Endothelial cell of umbilical vein (primary cell): ENCODE results near the gene WDR27. TPM values are rescaled to one million over a fixed set of nuclear protein-coding genes. Genes with fewer than 3 reads are reported as not detected.

Experiments used
- BruUV-seq: library from RNA; stranded (reverse); fragments of 400-500 nt; replicated peaks from 2 replicates; lab custom pipeline; 2021; lab: Mats Ljungman, UMichigan
- CTCF ChIA-PET: fragments of 300-600, 350-600 bp; sonication (Branson Sonifier 250); formaldehyde crosslinking; loops from one replicate; lab custom pipeline; 2021; ENCODE audit warnings: antibody characterized with exemption, inconsistent platforms; lab: Charles Lee
- POLR2A ChIA-PET: fragments of 300-600, 350-600 bp; sonication (Branson Sonifier 250); formaldehyde crosslinking; loops from one replicate; lab custom pipeline; 2021; ENCODE audit warnings: antibody characterized with exemption, inconsistent platforms; lab: Charles Lee
- DNase-seq: peaks from one replicate; pipeline ENCODE4 v3.0.0-alpha.2; 2011; ENCODE audit warnings: low read depth, low spot score
- FAIRE-seq: peaks from 2 replicates; lab custom pipeline; 2011; peaks lifted over from hg19 to GRCh38; lab: Jason Lieb, UNC
- H2AFZ ChIP-seq: 2 replicates; pipeline ENCODE4 v1.6.0; 2012; ENCODE audit warnings: low read depth, low read length, control low read depth, inconsistent platforms
- H3K27ac ChIP-seq: 2 replicates; pipeline ENCODE4 v1.5.1; 2011; ENCODE audit warnings: low read depth, mild to moderate bottlenecking, control low read depth, low read length, moderate library complexity; ENCODE audit not compliant: insufficient read depth
- H3K27me3 ChIP-seq, 2 experiments: 2 replicates each; pipeline versions ENCODE4 v1.6.0 to v1.6.1; 2011; ENCODE audit warnings: low read length in 2 of 2, mixed read lengths in 1 of 2; ENCODE audit not compliant: control insufficient read depth in 2 of 2, insufficient read depth in 2 of 2
- H3K36me3 ChIP-seq, 2 experiments: 2 replicates in 1 of 2; 3 replicates in 1 of 2; pipeline ENCODE4 v1.5.1; 2011; ENCODE audit warnings: low read length in 2 of 2, mild to moderate bottlenecking in 1 of 2, moderate library complexity in 1 of 2; ENCODE audit not compliant: control insufficient read depth in 2 of 2, insufficient read depth in 2 of 2; ENCODE audit errors: extremely low read depth in 1 of 2
- H3K4me1 ChIP-seq: 3 replicates; pipeline ENCODE4 v1.5.1; 2011; ENCODE audit warnings: mild to moderate bottlenecking, low read length; ENCODE audit not compliant: control insufficient read depth, insufficient read depth; ENCODE audit errors: extremely low read depth
- H3K4me2 ChIP-seq: 2 replicates; pipeline ENCODE4 v1.6.1; 2011; ENCODE audit warnings: low read length, control low read depth, mixed read lengths; ENCODE audit not compliant: insufficient read depth
- H3K4me3 ChIP-seq, 3 experiments: fragments of 200-600 bp in 1 of 3; sonication (generic), shearing (Covaris generic) in 1 of 3; replicated peaks in 1 of 3; 2 replicates each; pipeline ENCODE4 v1.5.1; 2011 to 2016; ENCODE audit warnings: control low read depth in 3 of 3, low read length in 3 of 3, mild to moderate bottlenecking in 2 of 3, inconsistent platforms in 1 of 3, low read depth in 1 of 3, moderate library complexity in 1 of 3; ENCODE audit not compliant: insufficient read depth in 1 of 3
- H3K79me2 ChIP-seq: 2 replicates; pipeline ENCODE4 v1.6.0; 2012; ENCODE audit warnings: low read length, inconsistent platforms; ENCODE audit not compliant: control insufficient read depth, insufficient read depth
- H3K9ac ChIP-seq: replicated peaks from 2 replicates; pipeline ENCODE3; 2011; ENCODE audit warnings: low read length, control low read depth; ENCODE audit not compliant: insufficient read depth; ENCODE audit errors: extremely low read depth
- H3K9me1 ChIP-seq: replicated peaks from 3 replicates; pipeline ENCODE4 v1.6.0; 2011; ENCODE audit warnings: mild to moderate bottlenecking, low read length; ENCODE audit not compliant: control insufficient read depth, insufficient read depth; ENCODE audit errors: extremely low read depth
- H3K9me3 ChIP-seq: replicated peaks from 2 replicates; pipeline ENCODE4 v1.5.1; 2012; ENCODE audit warnings: low read length, inconsistent platforms; ENCODE audit not compliant: control insufficient read depth, insufficient read depth
- H4K20me1 ChIP-seq: replicated peaks from 2 replicates; pipeline ENCODE3; 2011; ENCODE audit warnings: mild to moderate bottlenecking, low read length; ENCODE audit not compliant: control insufficient read depth, insufficient read depth; ENCODE audit errors: extremely low read depth
- EZH2 ChIP-seq: IDR thresholded peaks from 2 replicates; pipeline ENCODE4 v1.6.1; 2012; ENCODE audit warnings: borderline replicate concordance, low read depth, mild to moderate bottlenecking, moderate library complexity, low read length, inconsistent platforms; ENCODE audit not compliant: severe bottlenecking
- FOS ChIP-seq: IDR thresholded peaks from 2 replicates; pipeline ENCODE4 v1.6.1; 2011; ENCODE audit warnings: mild to moderate bottlenecking, low read length, moderate library complexity, borderline replicate concordance; ENCODE audit not compliant: insufficient read depth
- GATA2 ChIP-seq: IDR thresholded peaks from 2 replicates; pipeline ENCODE4 v1.7.0; 2011; ENCODE audit warnings: low read depth, mild to moderate bottlenecking, moderate library complexity, mixed read lengths, low read length; ENCODE audit not compliant: insufficient read length, insufficient read depth
- JUN ChIP-seq: IDR thresholded peaks from 2 replicates; pipeline ENCODE4 v1.6.1; 2011; ENCODE audit warnings: borderline replicate concordance, low read depth; ENCODE audit not compliant: insufficient read length, insufficient read depth
- MYC ChIP-seq: IDR thresholded peaks from one replicate; pipeline ENCODE4 v1.6.1; 2011; ENCODE audit warnings: mild to moderate bottlenecking, low read depth, low read length
- POLR2A ChIP-seq: IDR thresholded peaks from 2 replicates; pipeline ENCODE4 v1.6.1; 2012; ENCODE audit warnings: low read depth, mild to moderate bottlenecking, control low read depth, low read length
- POLR2AphosphoS5 ChIP-seq: IDR thresholded peaks from 2 replicates; pipeline ENCODE4 v1.6.1; 2012; ENCODE audit warnings: low read depth, mild to moderate bottlenecking, control low read depth, low read length, moderate library complexity; ENCODE audit not compliant: insufficient read depth
- dilution Hi-C: fragments of 300-500 bp; cut with MboI; formaldehyde crosslinking; loops from one replicate; pipeline ENCODE4 v1.15.0; 2019; ENCODE audit warnings: low sequenced_read_pairs; ENCODE audit not compliant: extremely low pct_ligation_motif_present
- intact Hi-C: fragments of 100-400 bp; cut with micrococcal nuclease; formaldehyde crosslinking; loops from one replicate; pipeline ENCODE4 v1.10.0; 2022
- polyA plus RNA-seq, 4 experiments: library from polyadenylated mRNA; depleted of rRNA in 3 of 4; stranded (reverse) in 3 of 4; unstranded in 1 of 4; fragments of >200 nt; gene quantifications; 2 replicates each; pipeline versions ENCODE4 v1.2.1 to v1.2.3, GENCODE V29; 2011 to 2012; ENCODE audit warnings: missing spikeins in 1 of 4
- total RNA-seq: library from RNA; stranded (reverse); gene quantifications from 2 replicates; pipeline ENCODE4 v1.2.3, GENCODE V29; 2021
- TF ChIP-seq, protein P1 (sequence below), 2 donors: IDR thresholded peaks; 1 replicate in 1 of 2; 2 replicates in 1 of 2; pipeline ENCODE4 v1.5.1; 2011; ENCODE audit warnings: low read length in 2 of 2, mild to moderate bottlenecking in 2 of 2, moderate library complexity in 2 of 2, control low read depth in 1 of 2, inconsistent platforms in 1 of 2, low read depth in 1 of 2; ENCODE audit not compliant: insufficient read depth in 1 of 2; ENCODE audit errors: extremely low read depth in 1 of 2
- TF ChIP-seq, protein P2 (sequence below): IDR thresholded peaks from 2 replicates; pipeline ENCODE4 v1.6.1; 2011; ENCODE audit not compliant: insufficient read depth, insufficient read length

WDR27 gene
- total and polyA plus RNA-seq, 2 donors (not counting 3 experiments of a cell fraction or from before 2014, with no cell fraction given) = 60.1 to 69.7 TPM

DNA sequence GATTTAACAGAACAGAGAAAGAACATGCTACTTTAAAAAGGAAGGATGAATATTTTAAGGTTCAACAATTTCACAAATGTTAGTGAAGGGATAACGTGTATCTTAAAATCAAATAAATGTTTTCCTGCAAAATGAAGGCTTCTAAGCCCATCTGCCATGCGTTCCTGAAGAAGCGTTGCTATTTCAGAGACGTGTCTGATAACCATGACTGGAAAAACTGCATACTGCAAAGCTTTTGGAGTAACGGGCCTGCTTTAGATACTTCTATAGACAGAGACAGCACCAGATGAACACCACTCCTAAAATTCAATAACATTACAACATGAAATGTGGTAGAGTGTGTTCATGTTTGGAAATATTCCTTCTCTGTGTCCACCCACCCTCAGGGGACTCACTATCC is 126.0 kb downstream of the WDR27 start:
- Histone ChIP-seq H3K4me1 (peaks cover 11% of the 10 kb centered on the region), H3K4me2 (no peak overlapping the region), H3K27ac (no peak overlapping the region), H3K27me3 (no peaks in the 10 kb centered on the region), H2AFZ (no peak overlapping the region), H4K20me1 (no peaks in the 10 kb centered on the region), H3K9ac (no peak overlapping the region), H3K9me3 (no peaks in the 10 kb centered on the region), H3K79me2 (no peaks in the 10 kb centered on the region), H3K9me1 (no peaks in the 10 kb centered on the region), H3K36me3 (no peaks in the 10 kb centered on the region), H3K4me3 (no peak overlapping the region)
- dilution Hi-C loops = no loop called here
- no peak for DNase-seq
- TF ChIP-seq EZH2 = no peak
- TF ChIP-seq, protein P1, sequence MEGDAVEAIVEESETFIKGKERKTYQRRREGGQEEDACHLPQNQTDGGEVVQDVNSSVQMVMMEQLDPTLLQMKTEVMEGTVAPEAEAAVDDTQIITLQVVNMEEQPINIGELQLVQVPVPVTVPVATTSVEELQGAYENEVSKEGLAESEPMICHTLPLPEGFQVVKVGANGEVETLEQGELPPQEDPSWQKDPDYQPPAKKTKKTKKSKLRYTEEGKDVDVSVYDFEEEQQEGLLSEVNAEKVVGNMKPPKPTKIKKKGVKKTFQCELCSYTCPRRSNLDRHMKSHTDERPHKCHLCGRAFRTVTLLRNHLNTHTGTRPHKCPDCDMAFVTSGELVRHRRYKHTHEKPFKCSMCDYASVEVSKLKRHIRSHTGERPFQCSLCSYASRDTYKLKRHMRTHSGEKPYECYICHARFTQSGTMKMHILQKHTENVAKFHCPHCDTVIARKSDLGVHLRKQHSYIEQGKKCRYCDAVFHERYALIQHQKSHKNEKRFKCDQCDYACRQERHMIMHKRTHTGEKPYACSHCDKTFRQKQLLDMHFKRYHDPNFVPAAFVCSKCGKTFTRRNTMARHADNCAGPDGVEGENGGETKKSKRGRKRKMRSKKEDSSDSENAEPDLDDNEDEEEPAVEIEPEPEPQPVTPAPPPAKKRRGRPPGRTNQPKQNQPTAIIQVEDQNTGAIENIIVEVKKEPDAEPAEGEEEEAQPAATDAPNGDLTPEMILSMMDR (IDR thresholded peaks at IDR 0.05; ENCODE audit: extremely low read depth in 1 of 2, insufficient read depth in 1 of 2, low read depth in 1 of 2, low read length in 2 of 2) = no peak
- TF ChIP-seq FOS = no peak
- no peak for TF ChIP-seq GATA2
- TF ChIP-seq MYC = no peak
- TF ChIP-seq POLR2A = no peak
- TF ChIP-seq, protein P2, sequence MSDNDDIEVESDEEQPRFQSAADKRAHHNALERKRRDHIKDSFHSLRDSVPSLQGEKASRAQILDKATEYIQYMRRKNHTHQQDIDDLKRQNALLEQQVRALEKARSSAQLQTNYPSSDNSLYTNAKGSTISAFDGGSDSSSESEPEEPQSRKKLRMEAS = no peak
- no peak for TF ChIP-seq JUN
- no peak for TF ChIP-seq POLR2AphosphoS5
- no TSS peak for BruUV-seq
- intact Hi-C loops = no loop called here
- no peak for FAIRE-seq
- ChIA-PET CTCF (interaction anchor here (1.1 to 1.2 kb wide), 3 partner anchors 8 to 64 kb away, joined by 3 to 7 read pairs (median 3); no protein-coding TSS in a partner anchor), POLR2A (no interaction called here)
